ENCODE measurements around the gene RASL11B. TPM values are rescaled to one million over a fixed set of nuclear protein-coding genes. Genes with fewer than 3 reads are reported as not detected.
"Not testable (repeated sequence)": the region's sequence is repeated elsewhere in the genome, so short reads cannot be mapped to it uniquely, and the experiment has no call there.

RASL11B gene
- total and polyA plus RNA-seq, 2 donors (not counting 1 experiment from before 2014, with no cell fraction given): 0.36 to 1.2 TPM

GRCh38 chr4:52834641-52835456, 27.3 kb upstream of the RASL11B start:
- CTCF ChIA-PET; intact Hi-C loops (cut with micrococcal nuclease); H3K9ac ChIP-seq (ENCODE audit: low read length): not testable (repeated sequence)

GRCh38 chr4:52836120-52836519, 26.0 kb upstream of the RASL11B start:
- Histone ChIP-seq H3K9me3 (ENCODE audit: control extremely low read depth in 1 of 3, control insufficient read depth in 2 of 3, insufficient read depth in 1 of 3, low read length in 2 of 3) (no peaks in the 10 kb centered on the region), H3K4me1 (ENCODE audit: control insufficient read depth in 2 of 2, insufficient read depth in 2 of 2, low read length in 2 of 2) (no peaks in the 10 kb centered on the region), H3K79me2 (ENCODE audit: control insufficient read depth, insufficient read depth, low read length) (no peaks in the 10 kb centered on the region), H3K9ac (ENCODE audit: low read length) (no peak overlapping the region), H4K20me1 (ENCODE audit: control insufficient read depth, insufficient read depth, low read length, poor library complexity, severe bottlenecking) (no peaks in the 10 kb centered on the region), H3K36me3 (replicated peaks in 1 of 2; ENCODE audit: control extremely low read depth in 1 of 2, control insufficient read depth in 1 of 2, extremely low read depth in 1 of 2, insufficient read depth in 2 of 2, low read length in 1 of 2) (no peaks in the 10 kb centered on the region), H3K4me3 (ENCODE audit: control extremely low read depth in 1 of 5, extremely low read depth in 1 of 5, insufficient read depth in 1 of 5, low read depth in 2 of 5, low read length in 4 of 5) (no peak overlapping the region), H3K27ac (ENCODE audit: low read length in 2 of 2) (no peak overlapping the region), H3K27me3 (replicated peaks in 1 of 4; ENCODE audit: control extremely low read depth in 1 of 4, control insufficient read depth in 3 of 4, insufficient read depth in 4 of 4, low read length in 3 of 4) (peaks cover 0 to 4% (median 0%) of the 10 kb centered on the region in 4 experiments), H3K4me2 (replicated peaks; ENCODE audit: low read depth, low read length, poor library complexity, severe bottlenecking) (no peak overlapping the region), H2AFZ (ENCODE audit: insufficient read depth, low read depth, low read length, poor library complexity, severe bottlenecking) (no peak overlapping the region)
- no peaks in the 10 kb centered on the region for H3K4me1 Mint-ChIP-seq
- H3K27me3 Mint-ChIP-seq: peaks cover 19% of the 10 kb centered on the region
- POLR2A ChIA-PET: no interaction called here
- TF ChIP-seq CTCF (IDR thresholded peaks at IDR 0.05): no peak
- no peak for TF ChIP-seq EZH2 (IDR thresholded peaks at IDR 0.05; ENCODE audit: borderline replicate concordance, insufficient read depth, low read depth, low read length, poor library complexity, severe bottlenecking)
- intact Hi-C loops (cut with micrococcal nuclease): no loop called here
- no peak overlapping the region for H3K27ac Mint-ChIP-seq
- H3K4me3 Mint-ChIP-seq: no peak overlapping the region
- ATAC-seq (ENCODE audit: low read depth) (no peak), DNase-seq (no peak)
- CTCF ChIA-PET: no interaction called here
- WGBS (ENCODE audit: insufficient coverage): 86% methylated on average over 1 of the region's 3 CpGs
- no peaks in the 10 kb centered on the region for H3K9me3 Mint-ChIP-seq (ENCODE audit: insufficient read depth)

More at GRCh38 chr4:52834641-52835456, 27.3 kb upstream of the RASL11B start:
- H3K36me3 ChIP-seq (replicated peaks in 1 of 2; ENCODE audit: control extremely low read depth in 1 of 2, control insufficient read depth in 1 of 2, extremely low read depth in 1 of 2, insufficient read depth in 2 of 2, low read length in 1 of 2); H3K4me3 Mint-ChIP-seq; H3K27ac ChIP-seq (ENCODE audit: low read length in 2 of 2); H3K9me3 Mint-ChIP-seq (ENCODE audit: insufficient read depth); H3K9me3 ChIP-seq (ENCODE audit: control extremely low read depth in 1 of 3, control insufficient read depth in 2 of 3, insufficient read depth in 1 of 3, low read length in 2 of 3); H2AFZ ChIP-seq (ENCODE audit: insufficient read depth, low read depth, low read length, poor library complexity, severe bottlenecking); H4K20me1 ChIP-seq (ENCODE audit: control insufficient read depth, insufficient read depth, low read length, poor library complexity, severe bottlenecking); H3K4me1 Mint-ChIP-seq; DNase-seq; ATAC-seq (ENCODE audit: low read depth); H3K27ac Mint-ChIP-seq; POLR2A ChIA-PET; H3K4me1 ChIP-seq (ENCODE audit: control insufficient read depth in 2 of 2, insufficient read depth in 2 of 2, low read length in 2 of 2); H3K4me2 ChIP-seq (replicated peaks; ENCODE audit: low read depth, low read length, poor library complexity, severe bottlenecking); H3K27me3 ChIP-seq (replicated peaks in 1 of 4; ENCODE audit: control extremely low read depth in 1 of 4, control insufficient read depth in 3 of 4, insufficient read depth in 4 of 4, low read length in 3 of 4); H3K4me3 ChIP-seq (ENCODE audit: control extremely low read depth in 1 of 5, extremely low read depth in 1 of 5, insufficient read depth in 1 of 5, low read depth in 2 of 5, low read length in 4 of 5); H3K79me2 ChIP-seq (ENCODE audit: control insufficient read depth, insufficient read depth, low read length): not testable (repeated sequence)
- H3K27me3 Mint-ChIP-seq: peaks cover 23% of the 10 kb centered on the region
- WGBS (ENCODE audit: insufficient coverage): 100% methylated on average over 2 of the region's 8 CpGs
